HepG2 (cell line): ENCODE measurements around the gene ATP6V1G2. TPM values are rescaled to one million over a fixed set of nuclear protein-coding genes. Genes with fewer than 3 reads are reported as not detected.

Experiments
- CEBPG ChIP-seq: IDR thresholded peaks from 2 replicates; pipeline ENCODE4 v1.6.1; 2016
- FOSL1 ChIP-seq: sonication (generic); formaldehyde crosslinking; IDR thresholded peaks from 2 replicates; pipeline ENCODE4 v1.9.0; 2021; ENCODE audit warnings: missing genetic modification reagents, borderline replicate concordance
- HMG20B ChIP-seq: conservative IDR thresholded peaks from 2 replicates; pipeline ENCODE4 v1.6.1; 2016; ENCODE audit warnings: missing genetic modification reagents, missing compliant biosample characterization
- LRRFIP1 ChIP-seq: sonication (generic); formaldehyde crosslinking; conservative IDR thresholded peaks from 2 replicates; pipeline ENCODE4 v1.4.0; 2020; ENCODE audit warnings: missing genetic modification reagents
- NFIB ChIP-seq: sonication (generic); formaldehyde crosslinking; IDR thresholded peaks from 2 replicates; pipeline ENCODE4 v1.9.0; 2021; ENCODE audit warnings: missing genetic modification reagents, mild to moderate bottlenecking, borderline replicate concordance
- POLR2A ChIP-seq, 2 experiments: IDR thresholded peaks; 2 replicates each; pipeline ENCODE4 v1.6.1; 2011; ENCODE audit warnings: low read depth in 2 of 2, low read length in 2 of 2, mild to moderate bottlenecking in 1 of 2, moderate library complexity in 1 of 2; ENCODE audit not compliant: insufficient read depth in 1 of 2
- RARG ChIP-seq: sonication (generic); formaldehyde crosslinking; IDR thresholded peaks from 2 replicates; pipeline ENCODE4 v1.4.0; 2020; ENCODE audit warnings: low read depth, mild to moderate bottlenecking, missing genetic modification reagents
- TRIM24 ChIP-seq: sonication (generic); formaldehyde crosslinking; IDR thresholded peaks from 2 replicates; pipeline ENCODE4 v1.8.0; 2022; ENCODE audit warnings: mild to moderate bottlenecking, missing genetic modification reagents
- ZBTB44 ChIP-seq: sonication (generic); formaldehyde crosslinking; IDR thresholded peaks from 2 replicates; pipeline ENCODE4 v1.4.0; 2020; ENCODE audit warnings: missing genetic modification reagents
- ZFP37 ChIP-seq: sonication (generic); formaldehyde crosslinking; IDR thresholded peaks from 2 replicates; pipeline ENCODE4 v1.4.0; 2020; ENCODE audit warnings: missing genetic modification reagents, borderline replicate concordance
- ZNF263 ChIP-seq: sonication (generic); formaldehyde crosslinking; IDR thresholded peaks from 2 replicates; pipeline ENCODE4 v1.4.0; 2020; ENCODE audit warnings: missing genetic modification reagents
- ZNF281 ChIP-seq: sonication (generic); formaldehyde crosslinking; IDR thresholded peaks from 2 replicates; pipeline ENCODE4 v1.4.0; 2020; ENCODE audit warnings: missing genetic modification reagents, borderline replicate concordance
- ZNF362 ChIP-seq: sonication (generic); formaldehyde crosslinking; IDR thresholded peaks from 2 replicates; pipeline ENCODE4 v1.4.0; 2020; ENCODE audit warnings: missing genetic modification reagents, mild to moderate bottlenecking, borderline replicate concordance
- ZNF503 ChIP-seq: sonication (generic); formaldehyde crosslinking; IDR thresholded peaks from 2 replicates; pipeline ENCODE4 v1.4.0; 2020; ENCODE audit warnings: missing genetic modification reagents
- ZNF652 ChIP-seq: IDR thresholded peaks from 2 replicates; pipeline ENCODE4 v1.6.1; 2016; ENCODE audit warnings: low read depth, borderline replicate concordance
- ZNF773 ChIP-seq: sonication (generic); formaldehyde crosslinking; IDR thresholded peaks from 2 replicates; pipeline ENCODE4 v1.4.0; 2020; ENCODE audit warnings: missing genetic modification reagents, borderline replicate concordance
- polyA plus RNA-seq, 8 experiments: library from polyadenylated mRNA; depleted of rRNA in 3 of 8; stranded (reverse) in 7 of 8; unstranded in 1 of 8; fragments of >200 nt; fragmentation: Illumina TruSeq in 4 of 8; extraction: Trizol in 4 of 8; gene quantifications; 2 replicates each; pipeline versions ENCODE4 v1.2.1 to v1.2.3, GENCODE V29; 2011 to 2016; ENCODE audit warnings: low read depth in 4 of 8, missing spikeins in 1 of 8, mixed read lengths in 1 of 8; ENCODE audit not compliant: insufficient read depth in 1 of 8
- total RNA-seq, 5 experiments: library from RNA; depleted of rRNA; stranded (reverse); fragments of >200 nt; fragmentation: Illumina TruSeq; extraction: Trizol; gene quantifications; 2 replicates each; pipeline ENCODE4 v1.2.3, GENCODE V29; 2016; ENCODE audit warnings: low read depth in 1 of 5

The ATP6V1G2 gene
- total and polyA plus RNA-seq, 2 of the 13 experiments (the other 11 are each of a cell fraction or from before 2014, with no cell fraction given) = 0.27 to 0.83 TPM

- TF ChIP-seq LRRFIP1 (no peak), ZNF773 (no peak), HMG20B (no peak), ZNF281 (CRISPR knock-in tag) (no peak), ZNF362 (CRISPR knock-in tag) (peak; percentile 26; the same call in 1 of the 2 replicates), RARG (no peak), ZFP37 (CRISPR knock-in tag) (no peak), ZNF503 (CRISPR knock-in tag) (no peak), ZNF652 (CRISPR knock-in tag) (no peak), POLR2A (IDR thresholded peaks at IDR 0.05; ENCODE audit: insufficient read depth in 1 of 2, low read depth in 2 of 2, low read length in 2 of 2) (0 out of 4 replicates have a peak, but pooled peaks of 1 of the 2 experiments have one; percentile 24), CEBPG (CRISPR knock-in tag) (peak; percentile 27; the same call in 1 of the 2 replicates), NFIB (no peak), TRIM24 (CRISPR knock-in tag) (no peak), FOSL1 (no peak), ZNF263 (CRISPR knock-in tag) (peak; percentile 97), ZBTB44 (CRISPR knock-in tag) (no peak)
Observed at GRCh38 chr6:31546339-31546957, at the start of gene ATP6V1G2 (continued).
